Measurements from ENCODE around the gene UBE2F.

- no peak for TF ChIP-seq CTCF (IDR thresholded peaks at IDR 0.05)
- TF ChIP-seq POLR2AphosphoS5 (IDR thresholded peaks at IDR 0.05; ENCODE audit: low read depth, low read length), result no peak
- TF ChIP-seq, protein P1, sequence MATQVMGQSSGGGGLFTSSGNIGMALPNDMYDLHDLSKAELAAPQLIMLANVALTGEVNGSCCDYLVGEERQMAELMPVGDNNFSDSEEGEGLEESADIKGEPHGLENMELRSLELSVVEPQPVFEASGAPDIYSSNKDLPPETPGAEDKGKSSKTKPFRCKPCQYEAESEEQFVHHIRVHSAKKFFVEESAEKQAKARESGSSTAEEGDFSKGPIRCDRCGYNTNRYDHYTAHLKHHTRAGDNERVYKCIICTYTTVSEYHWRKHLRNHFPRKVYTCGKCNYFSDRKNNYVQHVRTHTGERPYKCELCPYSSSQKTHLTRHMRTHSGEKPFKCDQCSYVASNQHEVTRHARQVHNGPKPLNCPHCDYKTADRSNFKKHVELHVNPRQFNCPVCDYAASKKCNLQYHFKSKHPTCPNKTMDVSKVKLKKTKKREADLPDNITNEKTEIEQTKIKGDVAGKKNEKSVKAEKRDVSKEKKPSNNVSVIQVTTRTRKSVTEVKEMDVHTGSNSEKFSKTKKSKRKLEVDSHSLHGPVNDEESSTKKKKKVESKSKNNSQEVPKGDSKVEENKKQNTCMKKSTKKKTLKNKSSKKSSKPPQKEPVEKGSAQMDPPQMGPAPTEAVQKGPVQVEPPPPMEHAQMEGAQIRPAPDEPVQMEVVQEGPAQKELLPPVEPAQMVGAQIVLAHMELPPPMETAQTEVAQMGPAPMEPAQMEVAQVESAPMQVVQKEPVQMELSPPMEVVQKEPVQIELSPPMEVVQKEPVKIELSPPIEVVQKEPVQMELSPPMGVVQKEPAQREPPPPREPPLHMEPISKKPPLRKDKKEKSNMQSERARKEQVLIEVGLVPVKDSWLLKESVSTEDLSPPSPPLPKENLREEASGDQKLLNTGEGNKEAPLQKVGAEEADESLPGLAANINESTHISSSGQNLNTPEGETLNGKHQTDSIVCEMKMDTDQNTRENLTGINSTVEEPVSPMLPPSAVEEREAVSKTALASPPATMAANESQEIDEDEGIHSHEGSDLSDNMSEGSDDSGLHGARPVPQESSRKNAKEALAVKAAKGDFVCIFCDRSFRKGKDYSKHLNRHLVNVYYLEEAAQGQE (IDR thresholded peaks at IDR 0.05; ENCODE audit: insufficient read depth in 1 of 2, low read depth in 2 of 2, low read length in 1 of 2), result no peak
- TF ChIP-seq TCF7L2 (IDR thresholded peaks at IDR 0.05; ENCODE audit: low read depth, low read length), result no peak
- TF ChIP-seq SIN3A (IDR thresholded peaks at IDR 0.05; ENCODE audit: borderline replicate concordance, insufficient read depth, low read depth, low read length), result no peak
Observed at GRCh38 chr2:238090887-238091286, 124.1 kb downstream of the UBE2F start.
